CD4-positive, alpha-beta T cell treated with Interleukin-15 for 1 hour (primary cell): Measurements from ENCODE around the gene PUDP.
"Not testable (repeated sequence)": the region's sequence is repeated elsewhere in the genome, so short reads cannot be mapped to it uniquely, and the experiment has no call there.

Source experiments
- DNase-seq: peaks from one replicate; pipeline ENCODE4 v3.0.0-alpha.2; 2020

The PUDP gene

DNA sequence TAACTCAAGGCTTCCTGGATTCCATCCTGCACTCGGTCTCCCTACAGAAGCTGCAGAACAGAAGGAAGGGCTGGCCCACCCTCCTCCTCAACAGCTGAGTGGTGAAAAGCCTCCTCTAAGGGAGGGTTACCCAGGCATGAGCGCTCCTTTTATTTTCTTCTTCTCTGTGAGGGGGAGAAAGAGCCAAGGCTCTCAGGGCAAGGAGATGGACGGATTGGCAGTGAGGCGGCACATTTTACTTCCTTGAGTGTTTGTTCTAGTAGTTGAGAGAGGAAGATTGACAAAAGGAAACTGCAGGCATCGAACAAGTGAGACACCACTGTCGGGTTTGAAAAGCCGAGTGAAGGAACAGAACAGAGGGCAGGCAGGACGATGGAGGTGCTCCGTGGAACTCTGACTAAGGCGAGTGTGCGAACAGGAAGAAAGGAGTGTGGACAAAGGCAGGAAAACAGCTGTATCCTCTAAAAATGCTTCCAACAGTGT lies 38.9 kb downstream of the PUDP start:
- DNase-seq = no peak

DNA sequence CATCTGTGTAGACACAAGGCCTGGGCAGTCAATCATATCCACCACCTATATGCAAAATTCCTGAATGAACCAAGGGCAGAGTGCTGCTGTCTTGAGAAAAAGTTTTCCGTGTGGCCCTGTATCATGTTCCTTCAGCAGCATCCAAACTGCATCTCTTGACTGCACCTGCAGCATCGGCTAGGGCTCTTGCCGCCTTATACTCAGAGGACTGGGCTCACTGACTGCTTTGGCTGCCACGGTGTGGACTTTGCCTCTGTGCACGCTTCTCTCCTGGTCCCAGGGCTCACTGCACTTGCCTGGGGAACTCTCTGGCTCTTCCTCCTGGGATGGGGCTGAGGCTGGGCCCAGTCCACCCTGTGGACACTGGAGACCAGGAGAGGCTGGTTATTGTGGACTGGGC lies 39.9 kb downstream of the PUDP start:
- no peak for DNase-seq

DNA sequence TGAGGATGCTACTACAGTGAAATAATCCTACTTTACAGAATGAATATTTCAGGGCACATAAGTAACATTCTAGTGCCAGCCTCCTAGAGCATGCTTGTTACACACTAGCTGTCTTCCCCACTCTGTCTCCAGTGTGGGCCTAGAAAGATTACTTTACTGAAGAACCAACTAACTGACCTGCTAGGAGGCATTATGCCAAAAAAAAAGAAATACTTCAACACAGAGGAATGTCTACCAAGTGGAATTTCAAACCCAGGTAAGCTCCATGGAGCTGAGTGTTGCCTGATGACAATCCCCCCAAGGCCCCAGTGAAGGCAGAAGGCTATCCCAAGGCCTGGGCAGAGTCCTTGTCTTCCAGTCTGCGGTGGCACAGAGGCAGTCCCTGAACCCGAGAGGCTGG lies 41.3 kb downstream of the PUDP start:
- DNase-seq = no peak

DNA sequence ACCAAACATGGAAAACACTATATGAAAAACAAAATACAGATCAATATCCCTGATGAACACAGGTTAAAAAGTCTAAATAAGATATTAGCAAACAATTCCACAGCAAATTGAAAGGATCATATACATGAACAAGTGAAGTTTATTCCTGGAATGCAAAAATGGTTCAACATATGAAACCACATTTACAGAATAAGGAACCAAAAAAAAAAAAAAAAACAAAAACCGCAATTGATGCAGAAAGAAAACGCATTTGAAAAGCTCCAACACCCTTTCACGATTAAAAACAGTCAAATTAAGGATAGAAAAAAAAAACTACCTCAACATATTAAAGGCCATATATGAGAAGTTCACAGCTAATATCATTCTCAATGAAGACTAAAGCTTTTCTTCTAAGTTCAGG lies 45.8 kb downstream of the PUDP start:
- no peak for DNase-seq

DNA sequence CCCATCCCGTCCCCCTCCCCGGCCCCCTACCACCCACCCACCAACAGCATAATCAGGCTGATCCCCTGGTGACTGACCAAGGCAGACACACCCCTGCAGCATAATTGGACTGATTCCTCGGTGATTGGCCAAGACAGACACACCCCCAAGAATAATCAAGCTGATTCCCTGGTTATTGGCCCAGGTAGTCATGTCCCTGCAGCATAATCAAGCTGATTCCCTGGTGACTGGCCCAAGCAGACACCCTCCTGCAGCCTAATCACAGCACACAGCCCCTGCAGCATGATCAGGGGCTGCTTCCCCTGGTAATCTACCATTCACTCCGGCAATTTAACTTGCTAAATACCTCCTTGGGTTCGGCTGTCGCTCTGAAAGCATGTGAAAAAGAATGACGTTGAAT lies 47.9 kb downstream of the PUDP start:
- DNase-seq = no peak

DNA sequence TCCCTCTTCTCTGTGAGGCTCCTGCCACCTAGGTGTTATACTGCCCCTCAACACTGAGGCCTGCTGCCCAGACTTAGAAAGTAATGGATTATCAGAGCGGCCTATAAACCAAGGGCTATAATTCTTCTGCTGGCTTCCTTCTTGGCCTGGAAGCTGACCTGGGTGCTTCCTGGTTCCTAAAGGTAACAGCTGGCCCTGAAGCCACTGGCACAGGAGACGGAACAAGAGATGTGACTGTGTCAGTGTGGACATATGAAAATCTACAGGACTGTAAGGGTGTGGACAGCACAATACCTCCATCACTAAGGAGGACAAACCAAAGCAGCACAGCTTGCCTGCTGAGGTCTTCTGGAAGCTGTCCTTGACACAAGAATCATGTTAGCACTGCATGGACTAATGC lies 52.3 kb downstream of the PUDP start:
- DNase-seq = not testable (repeated sequence)

DNA sequence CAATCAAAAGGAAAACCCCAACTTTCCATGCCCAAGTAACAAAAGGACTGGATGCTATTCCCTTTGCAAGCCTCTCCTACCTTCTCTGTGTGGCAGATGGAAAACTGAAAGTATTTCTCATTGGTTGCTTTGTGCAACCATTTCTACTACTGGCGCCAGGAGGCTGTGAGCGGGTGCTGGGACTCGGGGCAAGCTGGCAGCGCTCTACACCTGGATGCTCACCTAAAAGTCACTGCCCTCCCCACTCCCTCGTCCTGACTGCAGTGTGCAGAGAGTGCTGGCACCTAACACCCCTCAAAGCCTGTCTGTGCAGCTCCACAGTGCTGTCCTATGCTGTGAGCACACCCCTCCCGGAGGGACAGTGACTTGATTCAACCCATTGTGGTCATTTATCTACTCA lies 54.6 kb downstream of the PUDP start:
- DNase-seq = no peak

DNA sequence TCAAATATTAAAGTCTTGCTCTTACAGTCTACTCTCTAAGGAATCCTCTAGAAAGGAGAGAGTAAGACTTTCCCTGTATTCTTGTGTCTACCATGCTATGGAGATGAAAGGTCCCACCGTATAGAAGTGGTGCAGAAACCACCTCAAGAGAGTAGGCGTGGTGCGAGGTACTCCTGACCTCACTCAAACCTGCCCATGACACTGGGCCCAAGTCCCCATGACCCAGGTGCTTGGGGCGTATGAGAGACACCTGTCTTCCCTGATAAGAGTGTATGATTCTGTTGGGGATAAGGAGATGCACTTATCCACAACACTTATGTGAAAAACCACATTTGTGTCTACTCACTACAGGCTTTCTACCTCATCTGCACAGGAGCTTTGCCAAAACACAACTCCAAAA lies 55.4 kb downstream of the PUDP start:
- DNase-seq = no peak

DNA sequence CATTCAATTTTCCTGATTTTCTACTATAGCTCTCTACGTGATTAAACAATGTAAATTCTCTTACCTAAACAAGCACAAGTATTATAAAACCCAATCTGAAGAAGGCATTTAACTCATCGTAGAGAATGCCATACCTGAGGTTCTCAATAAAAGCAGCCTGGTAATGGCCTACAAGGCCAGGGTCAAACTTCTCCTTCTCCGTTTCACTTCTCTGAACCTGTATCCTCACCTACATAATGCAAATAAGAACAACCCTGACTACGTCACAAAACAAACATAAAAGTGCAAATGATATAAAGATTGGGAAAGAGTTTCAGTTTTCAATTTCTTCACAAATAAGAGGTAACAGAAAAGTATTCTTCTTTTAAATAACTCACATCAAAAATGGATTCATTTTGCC lies 56.0 kb downstream of the PUDP start:
- no peak for DNase-seq

DNA sequence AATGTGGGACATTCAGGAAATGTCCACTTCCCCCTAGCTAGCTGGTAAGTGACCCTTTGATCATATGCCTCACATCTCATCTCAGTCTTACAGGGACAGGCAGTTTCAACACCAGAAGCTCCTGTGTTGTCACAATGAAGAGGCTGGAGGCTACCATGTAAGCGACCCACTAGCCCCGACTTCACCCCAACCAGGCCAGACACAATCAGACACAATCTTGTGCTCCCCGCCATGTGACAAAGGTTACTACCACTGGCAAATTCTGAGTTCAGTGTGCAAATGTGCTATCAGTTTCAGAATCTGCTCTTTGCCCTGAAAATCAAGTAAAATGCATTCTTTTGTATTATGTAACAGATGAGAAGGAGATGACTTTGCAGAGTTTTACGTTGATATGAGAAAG lies 57.3 kb downstream of the PUDP start:
- DNase-seq = no peak

DNA sequence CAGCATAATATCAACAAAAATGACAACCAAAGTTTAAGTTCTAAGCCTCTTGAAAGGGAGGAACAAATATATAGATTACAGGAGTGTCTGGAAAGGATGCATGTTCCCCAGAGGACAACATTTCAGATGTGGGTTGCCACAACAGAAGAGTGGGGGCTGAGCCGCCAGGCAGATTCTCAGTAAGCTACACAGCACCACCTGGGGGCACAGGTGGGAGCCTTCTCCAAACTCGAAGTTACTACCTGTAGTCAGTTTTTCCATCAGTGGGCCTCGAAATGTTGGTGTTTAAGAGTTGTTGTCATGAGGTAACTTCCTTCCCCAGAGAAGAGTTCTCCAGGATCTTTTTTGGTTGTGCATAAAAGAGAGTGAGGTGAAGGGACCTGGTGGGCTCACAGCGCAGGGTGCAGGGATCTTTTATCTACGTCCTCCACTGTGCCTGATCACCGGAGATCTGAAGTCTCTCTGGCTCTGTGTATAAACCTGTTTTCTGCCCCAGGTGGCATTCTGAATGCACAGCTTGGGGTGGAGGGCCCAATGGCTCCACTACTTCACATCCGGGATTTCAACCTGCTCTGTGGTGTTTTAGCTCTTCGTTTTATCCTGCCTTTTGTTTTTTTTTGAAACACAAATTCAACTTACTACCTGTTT lies 58.9 kb downstream of the PUDP start:
- peak; percentile 44 for DNase-seq

DNA sequence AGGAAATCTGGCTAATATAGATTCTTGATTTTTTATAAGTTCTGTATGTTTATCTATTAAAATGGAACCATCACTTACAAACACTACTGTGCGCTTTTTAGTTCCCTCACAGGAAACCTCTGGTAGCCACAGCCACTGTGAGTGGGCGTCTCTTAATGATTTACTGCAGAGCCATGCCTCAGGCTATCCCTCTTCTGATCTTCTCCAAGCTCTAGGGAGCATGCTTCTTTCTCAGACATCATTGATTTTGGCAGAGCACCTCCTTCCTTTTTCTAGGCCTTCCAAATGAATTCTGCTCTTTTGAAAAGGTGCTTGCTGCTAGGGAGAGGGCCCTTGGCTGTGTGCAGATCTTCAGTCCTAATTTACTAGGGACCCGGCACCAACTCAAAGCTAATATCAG lies 61.6 kb downstream of the PUDP start:
- no peak for DNase-seq

DNA sequence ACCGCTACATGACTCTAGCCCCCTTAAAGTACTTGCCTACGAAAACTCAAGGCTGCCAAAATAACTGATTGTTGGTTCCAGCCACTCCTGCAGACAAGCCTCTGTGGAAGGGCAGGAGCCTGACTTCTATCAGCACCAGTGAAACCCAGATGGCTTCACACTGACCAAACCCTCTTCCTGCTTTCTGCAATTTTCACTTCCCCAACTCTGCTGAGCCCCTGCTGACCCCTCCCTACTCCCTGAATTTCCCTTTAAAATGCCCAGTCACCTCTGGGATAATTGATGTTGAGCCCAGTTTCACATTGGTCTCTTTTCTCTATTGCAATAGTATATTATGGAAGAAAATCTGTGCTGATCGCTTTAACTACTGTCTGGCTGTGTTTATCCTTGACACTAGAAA lies 62.1 kb downstream of the PUDP start:
- no peak for DNase-seq

DNA sequence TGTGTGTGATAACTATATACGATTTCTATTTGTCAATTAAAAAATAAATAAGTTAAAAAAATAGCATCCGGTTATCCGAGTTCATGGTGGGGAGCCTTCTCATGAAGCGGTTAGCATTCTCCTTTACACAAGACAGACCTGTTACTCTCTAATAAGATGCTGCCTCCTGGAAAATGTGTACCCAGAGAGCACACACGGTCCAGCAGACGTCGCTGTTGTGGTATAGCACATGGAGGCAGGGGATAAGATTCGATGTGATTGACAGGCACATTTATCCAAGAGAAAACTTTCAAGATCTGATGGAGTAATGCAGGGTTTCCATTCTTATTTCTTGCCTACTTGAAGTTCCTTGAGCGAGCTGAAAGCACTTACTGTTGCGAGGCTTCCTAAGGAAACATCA lies 63.1 kb downstream of the PUDP start:
- DNase-seq = no peak

DNA sequence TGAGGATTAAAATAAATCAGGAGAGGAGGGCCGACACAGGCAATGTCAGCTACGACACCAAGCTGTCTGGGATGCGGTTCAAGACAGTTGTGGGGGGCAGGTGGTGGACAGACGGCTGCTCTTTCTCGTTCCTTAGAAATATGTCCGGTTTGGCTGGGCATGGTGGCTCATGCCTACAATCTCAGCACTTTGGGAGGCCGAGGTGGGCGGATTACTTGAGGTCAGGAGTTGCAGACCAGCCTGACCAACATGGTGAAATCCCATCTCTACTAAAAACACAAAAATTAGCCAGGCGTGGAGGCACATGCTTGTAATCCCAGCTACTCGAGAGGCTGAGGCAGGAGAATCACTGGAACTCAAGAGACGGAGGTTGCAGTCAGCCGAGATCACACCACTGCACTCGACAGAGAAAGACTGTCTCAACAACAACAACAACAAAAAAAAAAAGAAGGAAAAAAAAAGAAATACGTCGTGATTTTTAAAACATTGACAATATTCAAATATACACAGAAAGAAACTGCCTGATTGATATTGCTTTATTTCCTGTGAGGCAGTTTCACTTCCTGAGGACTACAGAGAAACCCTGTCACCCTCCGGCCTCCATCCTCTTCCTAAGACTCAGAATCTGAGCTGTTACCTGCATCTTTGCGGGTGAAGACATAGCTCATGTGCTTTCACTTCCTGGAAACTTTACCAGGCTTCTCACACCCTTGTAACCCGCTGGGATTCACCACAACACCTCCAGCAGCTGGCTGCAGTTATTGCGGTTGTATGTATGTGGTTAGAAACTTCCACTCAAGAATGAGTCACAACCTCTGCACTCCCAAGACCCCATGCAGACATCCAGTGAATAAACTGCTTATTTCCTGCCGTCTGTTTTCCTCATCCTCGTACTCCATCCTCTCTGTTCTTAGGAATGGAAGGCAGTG lies 64.2 kb downstream of the PUDP start:
- peak; percentile 82 for DNase-seq

DNA sequence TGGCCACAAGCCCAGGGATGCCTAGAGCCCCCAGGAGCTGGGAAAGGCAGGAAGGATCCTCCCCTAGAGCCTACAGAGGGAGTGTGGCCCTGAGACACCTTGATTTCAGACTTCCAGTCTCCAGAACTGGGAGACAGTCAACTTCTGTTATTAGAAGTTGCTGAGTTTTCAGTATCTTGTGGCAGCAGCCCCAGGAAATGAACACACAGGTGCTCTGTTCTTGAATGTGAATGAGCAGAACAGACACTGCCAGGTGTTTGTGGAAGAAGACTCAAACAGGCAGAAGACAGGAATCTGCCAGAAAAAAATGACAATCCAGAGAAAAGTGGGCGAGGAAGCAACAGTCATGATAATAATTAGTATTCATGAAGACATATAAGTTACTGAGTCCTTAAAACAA lies 64.9 kb downstream of the PUDP start:
- no peak for DNase-seq

DNA sequence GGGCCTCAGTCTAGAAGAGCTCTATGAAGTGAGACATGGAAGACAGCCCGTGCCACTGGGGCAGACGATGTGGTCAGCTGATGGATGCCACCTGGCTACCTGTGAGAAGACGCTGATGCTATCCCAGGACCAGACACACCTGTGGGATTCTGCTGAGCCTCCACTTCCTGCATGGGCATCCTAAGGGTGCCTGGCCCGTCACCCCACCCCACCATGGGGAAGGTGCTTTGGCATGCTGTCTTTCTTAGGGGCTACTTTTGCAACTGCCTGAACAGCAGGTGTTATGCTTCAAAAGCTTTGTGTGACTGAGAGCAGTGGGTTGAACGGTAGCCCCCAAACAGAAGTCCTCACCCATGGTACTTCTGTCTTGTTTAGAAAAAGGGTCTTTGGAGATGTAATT lies 65.4 kb downstream of the PUDP start:
- DNase-seq = no peak

DNA sequence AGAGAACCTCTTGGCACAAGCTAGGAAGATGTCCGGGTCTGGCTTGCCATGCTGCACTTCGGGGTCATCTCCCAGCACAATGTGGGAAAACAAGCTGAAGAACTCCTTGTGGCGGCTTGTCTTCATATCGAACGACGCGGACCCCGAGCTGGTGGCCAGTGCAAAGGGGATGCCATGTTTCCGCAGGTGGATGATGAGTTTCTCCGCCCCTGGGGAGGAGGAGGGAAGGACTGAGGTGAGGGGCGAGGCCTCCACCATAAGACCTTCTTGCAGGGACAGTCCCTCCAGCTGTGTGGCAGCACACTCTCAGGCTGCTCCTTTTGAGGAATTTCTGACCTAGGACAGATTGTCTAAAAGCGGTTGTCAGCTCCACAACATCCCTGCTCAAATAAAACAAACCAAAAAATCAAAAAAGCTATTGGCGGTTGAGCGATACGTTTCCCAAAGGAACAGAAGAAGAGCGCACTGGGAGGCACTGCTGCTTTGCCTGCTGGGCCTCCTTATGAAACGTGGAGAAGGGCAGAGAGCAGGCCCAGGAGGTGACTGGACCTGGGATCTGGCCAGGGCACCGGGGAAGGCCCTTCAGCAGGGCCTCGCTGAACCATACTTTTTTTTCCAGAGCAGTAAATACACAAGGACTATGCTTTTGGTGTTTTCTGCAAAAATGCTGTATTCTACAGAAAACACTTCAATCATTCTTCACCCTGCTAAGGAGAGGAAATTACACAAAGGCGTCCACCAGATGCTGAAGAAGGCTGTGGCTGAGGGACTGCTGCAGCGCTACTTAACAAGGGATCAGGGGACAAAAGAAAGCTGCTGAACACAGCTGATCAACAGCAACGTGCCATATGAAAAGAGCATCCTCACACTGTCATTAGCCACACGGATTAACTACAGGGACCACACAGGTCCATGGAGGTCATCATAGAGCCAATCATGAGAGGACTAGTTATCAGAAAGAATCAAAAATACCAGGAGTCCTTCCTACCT lies 70.4 kb downstream of the PUDP start:
- no peak for DNase-seq

DNA sequence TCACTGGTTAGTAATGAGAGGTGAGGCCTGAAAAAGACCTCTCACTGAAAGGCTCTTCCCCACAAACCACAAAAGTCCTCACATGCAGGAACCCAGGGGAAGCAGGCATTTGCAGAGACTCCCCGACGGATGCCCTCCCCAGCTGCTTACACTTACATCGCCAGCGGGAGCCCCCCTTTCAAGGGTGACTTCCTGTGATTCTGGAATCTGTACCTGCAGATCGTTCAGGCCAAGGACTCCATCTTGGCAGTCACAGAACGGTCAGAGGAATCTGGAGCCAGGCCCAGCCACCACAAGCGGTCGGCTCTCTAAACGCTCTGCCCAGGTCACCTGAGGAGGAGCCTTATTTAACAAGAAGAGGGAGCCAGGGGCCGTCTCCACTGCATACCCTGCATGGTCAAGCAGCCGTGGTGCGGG lies 71.7 kb downstream of the PUDP start:
- no peak for DNase-seq

DNA sequence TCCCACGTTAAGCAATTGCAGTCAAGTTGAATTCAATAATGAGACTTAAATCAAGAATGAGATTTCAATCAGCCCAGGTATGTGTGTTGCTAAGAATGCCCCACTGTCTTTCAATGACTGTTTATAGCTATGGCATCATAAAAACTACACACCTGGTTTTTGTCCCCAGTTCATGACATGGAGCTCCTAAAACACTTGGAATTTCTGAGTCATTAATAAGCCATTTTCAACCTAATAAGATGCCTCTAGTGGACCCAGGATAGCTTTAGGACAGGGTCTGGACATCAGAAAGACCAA lies 73.1 kb downstream of the PUDP start:
- DNase-seq = no peak

DNA sequence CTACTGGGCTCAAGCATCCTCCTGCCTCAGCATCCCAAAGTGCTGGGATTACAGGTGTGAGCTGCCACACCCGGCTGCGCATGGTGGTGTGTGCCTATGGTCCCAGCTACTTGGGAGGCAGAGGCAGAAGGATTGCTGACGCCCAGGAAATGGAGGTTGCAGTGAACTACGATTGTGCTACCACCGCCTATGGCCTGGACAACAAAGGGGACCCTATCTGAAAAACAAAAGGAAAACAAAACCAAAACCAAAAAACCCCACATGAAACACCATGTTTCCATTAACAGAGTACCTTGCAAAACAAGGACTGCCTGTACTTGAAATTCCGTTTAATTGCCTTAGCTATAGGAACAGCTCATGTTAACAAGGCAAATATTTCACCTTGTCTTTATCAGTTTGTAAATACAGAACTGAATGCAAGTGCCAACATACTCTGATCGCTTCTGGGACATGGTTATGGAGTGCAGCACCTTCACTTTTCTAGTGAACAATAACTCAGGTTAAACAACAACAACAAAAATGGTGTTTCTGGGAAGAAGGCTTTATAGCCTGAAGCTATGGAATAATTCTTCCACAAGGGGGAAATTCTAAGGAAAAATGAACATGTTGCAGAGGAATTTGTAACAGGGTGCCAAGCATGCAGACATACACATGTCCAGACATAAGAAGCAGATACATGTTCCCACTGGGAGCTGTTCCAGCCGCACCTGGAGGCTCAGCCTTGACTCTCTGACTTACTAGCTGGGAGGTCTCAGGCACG lies 73.6 kb downstream of the PUDP start:
- no peak for DNase-seq

DNA sequence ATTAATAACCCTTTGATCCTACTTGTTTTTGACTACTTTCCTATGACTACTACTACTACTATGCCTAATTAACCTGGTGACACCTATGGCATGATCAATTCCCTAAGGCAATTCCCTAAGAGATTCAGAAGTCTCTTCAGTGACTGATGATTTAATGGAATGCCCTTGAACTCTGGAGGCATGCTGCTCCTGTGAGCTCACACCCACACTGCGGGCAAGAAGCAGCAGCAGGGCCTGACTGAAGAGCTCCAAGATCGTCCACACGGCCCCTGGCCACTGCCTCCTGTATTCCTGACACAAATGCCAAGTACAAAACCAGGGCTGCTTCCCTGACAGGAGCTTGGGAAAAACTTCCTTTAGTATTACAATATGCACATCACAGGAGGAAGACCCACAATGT lies 74.6 kb downstream of the PUDP start:
- no peak for DNase-seq

DNA sequence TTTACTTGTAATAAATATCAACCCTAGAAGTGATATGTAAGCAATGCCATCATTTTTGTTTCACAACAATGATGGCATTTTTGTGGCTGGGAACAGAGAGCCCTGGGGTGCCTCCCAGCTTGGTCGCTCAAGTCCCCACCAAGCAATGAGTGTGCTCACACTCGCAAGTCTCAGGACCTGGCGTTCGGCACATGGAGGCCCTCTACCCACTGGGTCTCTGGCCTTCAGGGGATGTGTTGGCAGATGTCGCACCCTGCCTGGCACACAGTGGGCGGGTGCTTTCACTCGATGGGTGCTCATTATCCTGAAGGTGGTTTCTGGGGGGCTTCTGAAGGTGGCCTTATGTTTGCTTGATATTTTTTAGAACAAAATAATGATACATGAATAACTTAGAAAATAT lies 75.1 kb downstream of the PUDP start:
- no peak for DNase-seq
